Activated naive CD8-positive, alpha-beta T cell treated with anti-CD3 and anti-CD28 coated beads for 36 hours (primary cell): ENCODE measurements around the gene IL31. TPM values are rescaled to one million over a fixed set of nuclear protein-coding genes. Genes with fewer than 3 reads are reported as not detected.

Experiments
- DNase-seq: peaks from one replicate; pipeline ENCODE4 v3.0.0; 2021
- H3K27ac Mint-ChIP-seq: one replicate; pipeline ENCODE4 v1.8.0; 2022; ENCODE audit warnings: mild to moderate bottlenecking, moderate library complexity, mixed read lengths
- H3K27me3 Mint-ChIP-seq: one replicate; pipeline ENCODE4 v1.8.0; 2022; ENCODE audit warnings: mild to moderate bottlenecking, mixed read lengths
- H3K36me3 Mint-ChIP-seq: one replicate; pipeline ENCODE4 v1.8.0; 2021; ENCODE audit warnings: mild to moderate bottlenecking, mixed read lengths
- H3K4me1 Mint-ChIP-seq: one replicate; pipeline ENCODE4 v1.8.0; 2021; ENCODE audit warnings: mixed read lengths
- H3K4me3 Mint-ChIP-seq: one replicate; pipeline ENCODE4 v1.8.0; 2022; ENCODE audit warnings: mild to moderate bottlenecking, moderate library complexity, mixed read lengths
- H3K9me3 Mint-ChIP-seq: one replicate; pipeline ENCODE4 v1.8.0; 2022; ENCODE audit warnings: mixed read lengths
- total RNA-seq, 2 experiments: library from RNA; stranded (reverse); gene quantifications; one replicate each; pipeline ENCODE4 v1.2.3, GENCODE V29; 2021

The IL31 gene
- total RNA-seq, 2 experiments from 2014 or later = not detected

DNA sequence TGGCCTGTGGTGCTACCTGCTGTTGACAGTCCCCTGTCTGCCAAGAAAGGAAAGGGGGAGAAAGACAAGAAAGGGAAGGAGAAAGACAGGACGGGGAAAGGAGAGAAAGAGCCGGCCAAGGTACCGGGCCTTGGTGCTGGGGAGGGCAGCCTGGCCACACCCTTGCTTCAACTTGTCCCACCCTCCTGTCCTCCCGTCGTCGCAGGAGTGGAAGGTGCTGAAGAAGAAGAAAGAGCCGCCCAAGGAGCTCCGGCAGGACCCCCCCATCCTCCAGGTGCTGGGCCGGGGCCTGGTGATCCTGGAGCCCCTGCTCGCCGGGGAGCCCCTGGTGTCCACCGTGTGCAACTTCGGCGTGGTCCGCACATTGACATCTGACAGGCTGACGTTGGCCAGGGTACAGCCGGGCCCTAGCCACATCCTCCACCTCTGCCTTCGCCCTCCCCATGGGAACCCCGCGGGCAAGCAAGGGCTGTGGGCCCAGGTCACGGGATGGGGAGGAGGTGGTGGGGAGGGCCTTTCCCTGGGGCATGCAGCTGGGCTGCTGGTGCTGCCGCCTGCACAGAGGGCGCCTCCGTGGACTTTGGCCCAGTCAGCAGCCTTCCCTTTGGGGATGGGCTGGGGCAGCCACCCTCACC, 26.6 kb upstream of the IL31 start:
- Mint-ChIP-seq H3K27ac (no peak overlapping the region), H3K4me3 (no peak overlapping the region)
- no peak for DNase-seq

DNA sequence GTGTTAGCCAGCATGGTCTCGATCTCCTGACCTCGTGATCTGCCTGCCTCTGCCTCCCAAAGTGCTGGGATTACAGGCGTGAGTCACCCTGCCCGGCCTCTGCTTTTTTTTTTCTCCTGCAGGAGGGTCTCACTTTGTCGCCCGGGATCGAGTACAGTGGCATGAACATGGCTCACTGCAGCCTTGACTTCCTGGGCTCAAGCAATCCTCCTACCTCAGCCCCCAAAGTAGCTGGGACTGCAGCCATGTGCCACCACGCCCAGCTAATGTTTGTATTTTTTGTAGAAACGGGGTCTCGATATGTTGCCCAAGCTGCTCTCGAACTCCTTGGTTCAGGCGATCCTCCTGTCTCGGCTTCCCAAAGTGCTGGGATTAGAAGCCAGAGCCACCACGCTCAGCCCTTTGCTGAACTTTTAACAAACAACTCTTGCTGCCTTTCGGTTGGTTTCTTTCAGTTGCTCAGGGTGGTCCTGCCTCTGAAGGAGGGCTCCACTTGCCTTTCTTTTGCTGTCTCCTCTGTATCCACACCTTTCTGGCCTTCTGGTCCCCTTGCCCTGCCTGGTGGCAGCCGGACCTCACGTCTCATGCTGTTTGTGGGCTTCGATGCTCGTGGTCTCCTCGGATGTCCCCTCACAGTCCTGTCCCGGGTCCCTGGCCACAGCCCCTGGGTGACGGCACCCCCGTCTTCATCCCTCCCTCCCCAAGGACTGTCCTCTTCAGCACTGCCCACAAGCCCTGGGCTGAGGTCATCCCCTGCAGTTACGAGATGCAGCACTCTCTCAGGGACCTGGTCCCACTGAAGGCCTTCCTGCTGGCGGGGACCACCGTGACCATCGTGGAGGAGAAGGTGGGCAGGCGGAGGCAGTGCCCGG, 25.7 kb upstream of the IL31 start:
- no peaks in the 10 kb centered on the region for H3K36me3 Mint-ChIP-seq
- H3K4me1 Mint-ChIP-seq = peaks cover 16% of the 10 kb centered on the region
- no peak for DNase-seq
- peaks cover 4% of the 10 kb centered on the region for H3K9me3 Mint-ChIP-seq
- no peak overlapping the region for H3K27ac Mint-ChIP-seq
- no peak overlapping the region for H3K4me3 Mint-ChIP-seq
- H3K27me3 Mint-ChIP-seq = peaks cover 62% of the 10 kb centered on the region

More for the DNA sequence above, 26.6 kb upstream of the IL31 start:
- Mint-ChIP-seq H3K27me3 (peaks cover 62% of the 10 kb centered on the region), H3K4me1 (peaks cover 18% of the 10 kb centered on the region), H3K9me3 (peaks cover 1% of the 10 kb centered on the region), H3K36me3 (no peaks in the 10 kb centered on the region)

DNA sequence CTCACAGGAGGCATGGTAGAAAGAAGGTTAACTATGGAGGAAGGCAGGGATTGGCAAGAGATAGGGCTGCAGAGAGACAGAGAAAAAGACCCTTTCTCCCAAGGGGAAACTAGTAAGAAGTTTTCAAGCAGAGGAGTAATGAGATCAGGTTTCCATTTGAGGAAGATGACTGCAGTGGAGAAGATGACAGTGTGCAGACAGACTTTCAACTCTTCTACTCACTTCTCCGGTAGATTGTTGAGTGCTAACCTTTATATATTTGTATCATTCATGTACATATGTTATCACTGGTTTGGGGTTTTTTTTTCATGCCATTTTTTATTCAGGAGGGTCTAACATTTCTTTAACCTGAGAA, 23.6 kb upstream of the IL31 start:
- Mint-ChIP-seq H3K4me1 (peaks cover 10% of the 10 kb centered on the region), H3K9me3 (peaks cover 4% of the 10 kb centered on the region), H3K27me3 (peaks cover 51% of the 10 kb centered on the region), H3K36me3 (no peaks in the 10 kb centered on the region), H3K27ac (peak overlapping the region; percentile 62), H3K4me3 (peak overlapping the region; percentile 26)
- no peak for DNase-seq

DNA sequence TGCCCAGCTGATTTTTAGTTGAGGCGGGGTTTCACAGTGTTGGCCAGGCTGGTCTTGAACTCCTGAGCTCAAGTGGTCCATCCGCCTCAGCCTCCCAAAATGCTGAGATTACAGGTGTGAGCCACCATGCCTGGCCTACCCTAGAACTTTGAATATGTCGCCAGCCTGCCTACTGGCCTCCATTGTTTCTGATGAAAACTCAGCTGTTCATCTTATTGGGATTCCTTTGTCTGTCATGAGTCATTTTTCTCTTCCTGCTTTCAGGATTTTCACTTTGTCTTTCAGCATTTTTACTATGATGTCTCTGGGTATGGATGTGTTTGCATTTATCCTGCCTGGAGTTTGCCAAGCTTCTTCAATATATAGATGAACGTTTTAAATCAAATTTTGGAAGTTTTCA, 21.4 kb upstream of the IL31 start:
- Mint-ChIP-seq H3K27me3 (peaks cover 42% of the 10 kb centered on the region), H3K9me3 (peaks cover 4% of the 10 kb centered on the region), H3K27ac (no peak overlapping the region), H3K4me3 (no peak overlapping the region), H3K4me1 (peaks cover 9% of the 10 kb centered on the region), H3K36me3 (no peaks in the 10 kb centered on the region)
- no peak for DNase-seq

DNA sequence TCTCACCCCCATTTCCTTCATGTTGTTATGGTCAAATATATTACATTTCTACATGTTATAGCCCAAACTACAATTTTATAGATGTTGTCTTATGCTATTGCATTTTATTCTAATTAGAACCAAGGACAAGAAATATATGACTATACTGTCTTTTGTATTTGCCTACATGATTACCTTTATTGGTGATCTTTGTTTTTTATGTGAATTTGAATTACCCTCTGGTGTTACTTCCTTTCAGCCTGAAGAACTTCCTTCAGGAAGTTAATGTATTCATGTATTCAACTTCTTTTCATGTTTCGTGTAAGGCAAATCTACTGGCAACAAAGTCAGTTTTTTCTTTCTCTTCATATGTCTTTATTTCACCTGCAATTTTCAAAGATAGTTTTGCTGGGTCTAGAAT, 20.8 kb upstream of the IL31 start:
- no peak for DNase-seq
- Mint-ChIP-seq H3K27ac (no peak overlapping the region), H3K9me3 (peaks cover 4% of the 10 kb centered on the region)

DNA sequence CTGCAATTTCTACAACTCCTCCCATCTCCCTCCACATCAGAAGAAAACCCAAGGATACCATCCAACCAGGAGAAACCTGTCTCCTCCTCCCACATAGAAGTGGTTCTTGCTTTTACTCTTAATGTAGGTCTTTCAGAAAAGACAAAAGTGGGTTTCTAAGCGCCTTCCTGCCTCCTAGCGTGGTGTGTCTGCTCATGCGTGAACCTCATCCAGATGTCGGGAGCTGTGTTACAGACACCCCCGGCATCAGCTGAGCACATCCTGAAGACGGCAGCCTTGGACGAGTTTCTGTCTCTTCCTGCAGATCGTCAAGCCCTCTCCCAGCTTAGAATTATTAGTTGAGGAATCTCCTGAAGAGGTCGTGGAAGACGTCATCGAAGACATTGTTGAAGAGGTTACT, 18.4 kb upstream of the IL31 start:
- Mint-ChIP-seq H3K4me1 (peaks cover 2% of the 10 kb centered on the region), H3K36me3 (no peaks in the 10 kb centered on the region), H3K27me3 (peaks cover 16% of the 10 kb centered on the region), H3K9me3 (peaks cover 4% of the 10 kb centered on the region), H3K27ac (no peak overlapping the region), H3K4me3 (no peak overlapping the region)
- DNase-seq = no peak

More for the DNA sequence above, 20.8 kb upstream of the IL31 start:
- H3K4me3 Mint-ChIP-seq = no peak overlapping the region
- H3K4me1 Mint-ChIP-seq = peaks cover 9% of the 10 kb centered on the region
- H3K36me3 Mint-ChIP-seq = no peaks in the 10 kb centered on the region
- H3K27me3 Mint-ChIP-seq = peaks cover 37% of the 10 kb centered on the region

DNA sequence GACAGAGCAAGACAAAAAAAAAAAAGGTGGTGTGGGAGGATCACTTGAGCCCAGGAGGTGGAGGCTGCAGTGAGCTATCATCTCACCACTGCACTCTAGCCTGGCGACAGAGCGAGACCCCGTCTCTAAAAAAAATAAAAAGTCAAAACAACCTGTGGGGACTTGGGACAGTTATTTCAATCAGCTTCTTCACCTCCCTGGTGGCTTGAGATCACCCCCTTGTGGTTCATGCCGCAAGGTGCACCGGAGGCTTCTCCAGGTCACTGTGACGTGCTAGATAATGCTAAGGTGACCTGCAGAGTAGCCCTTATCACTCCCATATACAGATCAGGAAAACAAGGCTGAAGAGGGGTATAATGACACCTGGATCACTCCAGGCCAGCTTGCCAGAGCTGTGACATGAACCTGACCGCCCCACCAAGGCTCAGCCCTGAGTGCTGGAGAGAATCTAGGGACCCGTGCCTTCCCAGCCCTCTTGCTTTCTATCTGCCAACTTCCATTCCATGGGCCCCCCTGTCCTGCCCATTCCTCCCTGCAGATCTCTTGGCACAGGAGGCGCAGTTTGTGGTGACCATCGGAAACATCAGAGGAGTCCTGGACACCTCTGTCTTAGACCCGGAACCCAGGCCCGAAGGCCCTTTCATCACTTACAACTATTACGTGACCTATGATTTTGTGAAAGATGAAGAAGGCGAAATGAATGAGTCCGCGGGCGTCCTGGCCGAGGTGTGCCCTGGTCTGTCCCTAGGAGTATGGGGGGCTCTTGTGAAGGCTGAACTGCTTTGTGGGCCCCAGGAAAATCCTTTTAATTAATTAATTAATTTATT, 17.0 kb upstream of the IL31 start:
- no peak overlapping the region for H3K27ac Mint-ChIP-seq
- DNase-seq = peak; percentile 64
- peaks cover 4% of the 10 kb centered on the region for H3K9me3 Mint-ChIP-seq
- peaks cover 7% of the 10 kb centered on the region for H3K27me3 Mint-ChIP-seq
- H3K4me1 Mint-ChIP-seq = no peaks in the 10 kb centered on the region
- H3K36me3 Mint-ChIP-seq = no peaks in the 10 kb centered on the region
- no peak overlapping the region for H3K4me3 Mint-ChIP-seq

DNA sequence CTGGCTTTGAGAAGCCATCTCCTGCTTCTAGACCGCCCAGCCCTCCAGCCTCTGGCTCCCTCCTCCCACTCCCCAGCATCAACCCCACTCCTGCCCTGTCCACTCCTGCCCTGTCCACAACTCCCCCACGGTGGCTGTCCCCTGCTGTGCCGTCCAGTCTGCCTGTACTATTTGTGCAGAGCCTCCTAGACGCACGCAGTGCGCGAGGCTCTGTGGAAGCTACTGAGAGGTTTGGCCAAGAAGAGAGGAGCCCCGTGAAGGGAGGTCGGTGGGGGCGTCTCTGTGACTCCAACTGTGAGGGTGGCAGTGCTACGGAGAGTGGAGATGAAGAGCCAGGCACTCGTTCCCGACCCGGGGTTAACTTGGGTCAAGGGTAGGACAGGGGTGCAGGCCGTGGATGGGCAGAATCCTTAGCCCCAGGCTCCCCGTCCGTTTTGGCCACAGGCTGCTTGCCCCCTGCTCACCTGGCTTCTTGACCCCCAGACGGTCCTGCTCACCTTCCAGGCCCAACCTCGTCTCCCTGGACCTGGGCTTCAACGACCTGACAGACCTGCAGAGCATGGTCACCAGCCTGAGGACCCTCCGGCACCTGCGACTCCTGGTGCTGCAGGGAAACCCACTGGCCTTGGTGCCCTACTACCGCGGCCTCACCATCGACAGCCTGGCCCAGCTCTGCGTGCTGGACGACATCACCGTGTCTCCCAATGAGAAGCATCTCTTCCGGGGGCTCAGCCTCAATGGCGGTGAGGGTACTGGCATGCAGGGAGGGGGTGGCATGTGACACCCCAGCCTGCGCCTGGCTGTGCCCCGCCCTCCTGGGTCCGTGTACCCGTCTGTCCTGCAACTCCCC, 15.8 kb upstream of the IL31 start:
- no peaks in the 10 kb centered on the region for H3K36me3 Mint-ChIP-seq
- H3K27me3 Mint-ChIP-seq = peaks cover 4% of the 10 kb centered on the region
- no peaks in the 10 kb centered on the region for H3K4me1 Mint-ChIP-seq
- no peak overlapping the region for H3K27ac Mint-ChIP-seq
- H3K9me3 Mint-ChIP-seq = no peaks in the 10 kb centered on the region
- DNase-seq = no peak
- no peak overlapping the region for H3K4me3 Mint-ChIP-seq

DNA sequence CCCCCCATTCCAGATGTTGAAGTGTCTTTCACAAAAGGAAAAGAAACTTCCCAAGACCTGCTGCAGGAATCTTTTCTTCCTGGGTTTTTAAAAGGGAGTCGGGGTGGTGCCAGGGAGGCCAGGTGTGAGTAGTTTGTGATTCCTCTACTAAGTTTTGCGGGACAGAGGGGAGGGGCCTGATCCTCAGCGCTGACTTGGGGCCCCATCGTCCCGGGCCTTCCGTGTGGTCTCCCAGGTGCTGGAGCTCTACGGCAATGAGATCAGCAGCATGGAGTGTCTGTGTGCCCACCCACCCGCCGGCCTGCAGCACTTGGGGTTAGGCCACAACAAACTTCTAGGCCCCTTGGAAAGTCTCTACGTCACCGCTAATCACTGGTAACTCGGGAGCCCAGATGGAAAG, 13.4 kb upstream of the IL31 start:
- H3K36me3 Mint-ChIP-seq = no peaks in the 10 kb centered on the region
- peaks cover 7% of the 10 kb centered on the region for H3K4me1 Mint-ChIP-seq
- H3K9me3 Mint-ChIP-seq = no peaks in the 10 kb centered on the region

DNA sequence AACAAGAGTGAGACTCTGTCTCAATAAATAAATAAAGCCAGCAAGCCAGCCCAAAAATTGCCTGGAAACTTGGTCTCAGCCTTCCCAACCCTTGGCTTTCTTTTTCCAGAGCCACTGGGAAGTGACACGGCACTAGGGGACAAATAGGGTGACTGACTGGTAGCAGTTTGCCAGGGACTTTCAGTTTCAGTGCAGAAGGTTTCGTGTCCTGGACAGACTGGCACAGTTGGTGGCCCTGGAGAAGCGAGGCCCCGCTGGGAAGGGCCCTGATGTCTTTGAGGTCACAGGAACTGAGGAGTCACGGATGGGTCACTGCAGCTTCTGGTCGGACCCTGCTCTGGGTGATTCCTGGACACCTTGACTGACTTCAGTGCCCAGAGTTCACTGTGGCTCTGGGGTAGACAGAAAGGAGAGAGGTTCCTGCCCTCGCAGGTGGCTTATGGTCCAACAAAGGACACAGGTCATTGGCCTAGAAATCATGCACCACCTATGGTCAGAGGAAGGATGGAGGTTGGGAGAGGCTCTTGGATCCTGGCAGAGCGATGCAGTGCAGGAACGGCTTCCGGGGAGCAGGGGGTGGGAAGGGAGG, 11.6 kb upstream of the IL31 start:
- Mint-ChIP-seq H3K36me3 (no peaks in the 10 kb centered on the region), H3K27me3 (peaks cover 25% of the 10 kb centered on the region), H3K4me1 (peaks cover 7% of the 10 kb centered on the region), H3K4me3 (no peak overlapping the region), H3K27ac (no peak overlapping the region), H3K9me3 (no peaks in the 10 kb centered on the region)
- DNase-seq = no peak

More for the DNA sequence above, 13.4 kb upstream of the IL31 start:
- Mint-ChIP-seq H3K4me3 (no peak overlapping the region), H3K27me3 (peaks cover 19% of the 10 kb centered on the region), H3K27ac (no peak overlapping the region)
- no peak for DNase-seq

DNA sequence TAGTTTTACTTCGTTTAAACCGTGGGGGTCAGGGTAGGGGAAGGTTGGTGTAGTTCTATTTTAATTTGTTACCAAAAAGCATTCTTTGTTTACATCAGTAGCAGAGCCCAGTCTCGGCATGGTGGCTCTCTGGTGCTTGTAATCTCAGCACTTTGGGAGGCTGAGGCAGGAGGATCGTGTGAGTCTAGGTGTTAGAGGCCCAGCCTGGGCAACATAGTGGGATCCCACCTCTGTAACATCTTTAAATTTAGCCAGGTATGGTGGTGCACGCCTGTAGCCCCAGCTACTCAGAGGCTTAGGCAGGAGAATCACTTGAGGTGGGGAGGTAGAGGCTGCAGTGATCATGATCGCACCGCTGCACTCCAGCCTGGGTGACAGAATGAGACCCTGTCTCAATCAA, 11.1 kb upstream of the IL31 start:
- H3K4me3 Mint-ChIP-seq = no peak overlapping the region
- H3K27me3 Mint-ChIP-seq = peaks cover 27% of the 10 kb centered on the region
- no peak overlapping the region for H3K27ac Mint-ChIP-seq
- no peaks in the 10 kb centered on the region for H3K36me3 Mint-ChIP-seq
- peaks cover 7% of the 10 kb centered on the region for H3K4me1 Mint-ChIP-seq
- no peaks in the 10 kb centered on the region for H3K9me3 Mint-ChIP-seq
- DNase-seq = no peak

DNA sequence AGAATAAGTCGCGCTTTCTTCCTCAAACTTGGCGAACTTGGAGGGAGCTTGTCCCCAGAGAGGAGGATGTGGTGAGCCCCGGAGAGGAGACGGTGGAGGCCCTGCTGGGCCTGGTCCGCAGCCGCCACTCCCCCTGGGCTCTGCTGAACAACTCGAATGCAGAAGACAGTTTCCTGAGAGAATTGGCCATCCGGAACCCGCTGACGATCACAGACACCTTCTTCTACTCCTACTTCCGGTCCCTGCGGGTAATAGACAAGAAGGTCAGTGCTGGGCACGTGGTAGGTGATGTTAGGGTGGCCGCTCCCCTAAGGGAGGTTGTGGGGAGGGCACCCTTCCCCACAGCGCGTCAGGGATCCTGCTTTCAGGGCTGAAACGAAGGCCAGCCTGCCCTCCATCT, 10.5 kb upstream of the IL31 start:
- no peak for DNase-seq
- peaks cover 27% of the 10 kb centered on the region for H3K27me3 Mint-ChIP-seq
- peaks cover 7% of the 10 kb centered on the region for H3K4me1 Mint-ChIP-seq
- no peaks in the 10 kb centered on the region for H3K9me3 Mint-ChIP-seq
- no peak overlapping the region for H3K4me3 Mint-ChIP-seq
- no peaks in the 10 kb centered on the region for H3K36me3 Mint-ChIP-seq
- no peak overlapping the region for H3K27ac Mint-ChIP-seq

DNA sequence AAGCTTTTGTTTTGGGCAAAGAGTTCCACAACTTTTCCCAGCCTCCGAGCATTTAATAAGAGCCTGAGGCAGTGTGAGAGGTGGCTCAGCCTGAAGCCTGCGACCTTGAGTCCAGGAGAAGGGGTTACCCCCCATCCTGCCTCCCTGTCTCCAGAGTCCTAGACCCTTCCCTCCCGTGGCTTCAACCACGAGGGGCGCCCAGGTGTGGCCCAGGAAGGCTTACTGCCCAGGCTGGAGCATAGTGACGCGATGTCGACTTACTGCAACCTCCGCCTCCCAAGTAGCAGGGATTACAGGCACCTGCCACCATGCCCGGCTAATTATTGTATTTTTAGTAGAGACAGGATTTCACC, 9.5 kb upstream of the IL31 start:
- Mint-ChIP-seq H3K27ac (no peak overlapping the region), H3K4me1 (peaks cover 7% of the 10 kb centered on the region), H3K9me3 (no peaks in the 10 kb centered on the region), H3K4me3 (peak overlapping the region; percentile 42), H3K27me3 (peaks cover 27% of the 10 kb centered on the region), H3K36me3 (no peaks in the 10 kb centered on the region)
- no peak for DNase-seq

DNA sequence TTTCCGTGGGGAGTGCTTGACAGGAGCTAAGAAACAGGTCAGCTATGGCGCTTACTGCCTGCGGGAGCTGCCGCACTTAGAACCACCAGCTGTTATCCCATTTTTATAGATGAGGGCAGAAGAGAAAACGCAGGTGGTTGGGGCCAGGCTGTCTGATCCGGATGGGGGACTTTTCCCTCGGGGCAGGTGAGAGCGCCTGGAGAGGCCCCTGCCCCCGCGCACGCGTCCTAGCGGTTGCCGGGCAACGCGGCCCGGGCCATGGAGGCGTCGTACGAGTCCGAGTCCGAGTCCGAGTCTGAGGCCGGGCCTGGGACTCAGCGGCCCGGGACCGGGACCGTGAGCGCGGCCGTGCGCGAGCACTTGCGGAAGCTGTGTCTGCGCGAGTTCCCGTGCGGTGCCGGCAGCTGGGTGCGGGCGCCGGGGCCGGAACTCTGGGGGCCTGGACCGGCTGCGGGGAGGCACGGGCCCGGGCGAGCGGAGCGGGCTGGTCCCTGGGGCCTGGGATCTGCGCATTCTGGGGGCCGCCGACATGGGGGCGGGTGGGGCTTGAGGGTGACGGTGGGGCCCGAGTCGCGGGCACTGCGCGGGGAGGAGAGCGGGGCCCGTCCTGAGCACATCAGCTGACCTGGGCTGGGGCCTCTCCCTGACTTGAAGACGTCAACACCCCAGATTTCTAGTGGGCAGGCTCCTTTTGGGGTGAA, 9.0 kb upstream of the IL31 start, which contains the start of gene LRRC43:
TSS of gene LRRC43 (plus strand) at position 237 of the 701 bp plus-strand sequence. CDS start at position 259, 22 bp downstream.
- H3K4me3 Mint-ChIP-seq = peak within 1 kb of the TSS; percentile 75
- no peak within 1 kb of the TSS for H3K27ac Mint-ChIP-seq
- H3K27me3 Mint-ChIP-seq = peaks cover 27% of the 10 kb centered on the region
- H3K4me1 Mint-ChIP-seq = peaks cover 7% of the 10 kb centered on the region
- peak; percentile 46 for DNase-seq
- no peaks in the 10 kb centered on the region for H3K36me3 Mint-ChIP-seq
- H3K9me3 Mint-ChIP-seq = no peaks in the 10 kb centered on the region
